ENCODE results near the gene ZC3H12C. TPM values are rescaled to one million over a fixed set of nuclear protein-coding genes. Genes with fewer than 3 reads are reported as not detected.

ZC3H12C gene
- 13.8 and 16.1 TPM in 2 replicates for total RNA-seq

DNA sequence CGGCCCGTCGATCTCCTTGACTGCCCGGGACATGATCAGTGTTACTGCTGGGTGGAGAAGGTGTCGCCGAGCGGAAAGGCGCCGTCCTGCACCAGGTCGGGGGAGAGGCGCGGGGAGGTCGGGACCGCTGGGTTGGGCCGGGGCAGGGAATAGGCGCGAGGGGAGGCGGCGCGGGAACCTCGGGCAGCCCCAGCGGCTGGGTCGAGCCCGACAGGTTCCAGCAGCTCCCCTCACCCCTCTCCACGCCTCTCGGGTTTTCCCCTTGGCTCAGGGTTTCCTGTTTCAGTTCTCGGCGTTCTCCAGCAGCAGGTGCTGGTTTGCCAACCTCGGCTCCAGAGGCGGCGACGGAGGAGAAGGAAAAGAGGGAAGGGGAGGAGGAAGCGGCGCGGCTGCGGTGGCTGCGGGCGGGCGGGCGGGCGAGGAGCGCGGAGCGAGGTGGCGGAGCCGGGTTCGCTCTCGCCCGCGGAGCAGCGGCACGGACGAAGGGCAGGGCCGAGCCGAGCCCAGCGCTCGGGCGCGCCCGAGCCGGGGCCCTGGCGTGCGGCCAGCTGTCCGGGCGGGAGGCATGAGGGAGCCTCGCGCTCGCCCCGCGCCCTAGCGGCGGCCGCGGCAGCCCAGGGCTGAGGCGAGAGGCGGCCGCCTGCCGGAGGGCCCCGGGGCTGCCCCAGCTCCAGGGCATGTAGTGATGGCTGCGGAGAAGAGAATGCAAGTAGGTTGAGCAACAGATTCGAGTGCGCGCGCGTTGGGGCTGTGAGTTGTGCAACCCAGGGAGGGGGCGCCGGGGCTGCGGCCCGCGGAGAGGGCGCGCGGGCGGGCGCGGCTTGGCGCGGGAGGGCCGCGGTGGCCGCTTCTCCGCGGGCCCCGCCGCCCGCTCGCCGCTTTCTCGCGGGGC lies at the start of gene ZC3H12C:
ZC3H12C (plus strand) TSS at position 878 of the 892 bp plus-strand sequence. CDS start 20 bp downstream, outside the sequence.

Other genes with a start within 250 kb of the ZC3H12C start
- 60.9 and 105 TPM in 2 replicates for gene RDX, start 203.2 kb downstream of the ZC3H12C start, total RNA-seq

Data from regular cardiac myocyte (primary cell).